DMS 273 (cell line): ENCODE data around the gene TSPAN15.

Experiments
- DNase-seq: peaks from one replicate; lab custom pipeline; 2025; ENCODE audit not compliant: unreplicated experiment; lab: John Stamatoyannopoulos, UW

TSPAN15 gene

DNA sequence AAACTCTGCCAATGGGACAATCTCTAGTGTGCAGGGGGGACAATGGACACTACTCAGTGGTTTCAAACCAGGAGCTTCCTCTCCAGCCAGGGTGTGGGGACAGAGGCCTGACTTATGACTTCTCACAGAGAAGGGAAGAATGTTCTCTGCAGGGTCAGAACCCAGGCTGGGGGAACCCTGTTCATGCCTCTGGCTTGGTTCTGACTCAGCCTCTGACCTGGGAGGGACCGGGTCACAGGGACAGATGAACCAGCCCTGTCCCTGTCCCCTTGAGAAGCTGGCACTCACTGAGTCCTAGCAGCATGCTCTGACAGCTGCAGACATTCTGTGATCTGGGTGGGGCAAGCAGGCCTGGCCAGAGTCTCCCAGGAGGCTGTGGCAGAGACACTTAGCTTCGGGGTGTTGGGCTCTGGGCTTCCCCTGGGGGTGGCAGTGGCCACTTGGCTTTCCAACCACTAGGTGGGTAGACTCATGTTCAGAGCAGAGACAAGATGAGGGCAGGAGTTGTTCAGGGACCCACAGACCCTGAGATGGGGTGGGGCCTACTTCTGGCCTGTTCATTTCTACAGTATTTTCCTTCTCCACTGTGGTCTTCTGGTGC is 13.6 kb downstream of the TSPAN15 start:
- DNase-seq, result peak; percentile 19

DNA sequence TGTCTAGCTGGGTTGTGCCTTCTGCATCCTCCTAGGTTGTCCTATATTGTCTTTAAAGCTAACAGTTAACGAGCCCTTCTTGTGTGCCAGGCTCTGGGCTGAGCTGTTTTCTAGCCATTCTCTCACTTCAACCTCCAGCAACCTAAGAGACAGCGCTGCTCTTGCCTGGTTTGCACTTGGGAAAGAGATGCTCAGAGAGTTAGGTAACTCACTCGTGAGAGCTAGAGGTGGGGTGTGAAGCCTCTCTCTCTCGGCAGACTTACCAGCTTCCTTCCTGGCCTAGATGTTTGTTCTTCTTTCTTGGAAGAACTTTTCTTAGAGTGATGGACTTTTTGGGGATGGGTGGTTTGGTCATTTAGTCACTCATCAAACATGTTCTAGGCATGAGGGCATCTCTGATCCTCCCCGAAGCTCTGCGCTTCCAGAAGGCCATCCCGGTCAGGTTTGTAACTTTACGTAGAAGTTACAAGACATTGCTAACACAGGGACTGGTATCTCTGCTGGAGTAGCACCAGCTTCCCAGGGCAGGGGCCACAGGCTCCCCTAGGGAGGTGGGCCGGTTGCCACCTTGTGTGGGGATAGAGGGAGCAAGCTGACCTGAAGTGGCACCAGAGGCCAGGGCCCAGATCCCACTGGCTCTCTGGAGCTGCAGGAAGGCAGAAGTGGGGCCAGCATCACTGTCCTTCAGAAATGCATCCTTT is 14.3 kb downstream of the TSPAN15 start:
- DNase-seq, result no peak

DNA sequence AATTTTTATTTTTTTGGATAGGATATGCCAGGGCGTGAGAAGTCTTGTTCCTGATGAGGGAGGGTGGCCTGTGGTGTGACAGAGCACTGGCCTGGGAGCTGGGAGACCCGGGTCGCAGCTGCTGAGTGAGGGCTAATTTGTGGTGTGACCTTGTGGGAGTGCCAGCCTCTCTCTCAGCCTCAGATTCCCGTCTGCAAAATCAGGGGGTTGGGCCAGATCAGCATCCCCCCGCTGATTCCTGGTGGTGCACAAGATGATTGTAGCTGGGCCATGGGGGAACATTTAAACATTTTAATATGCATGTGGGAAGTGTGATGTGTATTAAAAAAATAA is 14.9 kb downstream of the TSPAN15 start:
- DNase-seq, result no peak

DNA sequence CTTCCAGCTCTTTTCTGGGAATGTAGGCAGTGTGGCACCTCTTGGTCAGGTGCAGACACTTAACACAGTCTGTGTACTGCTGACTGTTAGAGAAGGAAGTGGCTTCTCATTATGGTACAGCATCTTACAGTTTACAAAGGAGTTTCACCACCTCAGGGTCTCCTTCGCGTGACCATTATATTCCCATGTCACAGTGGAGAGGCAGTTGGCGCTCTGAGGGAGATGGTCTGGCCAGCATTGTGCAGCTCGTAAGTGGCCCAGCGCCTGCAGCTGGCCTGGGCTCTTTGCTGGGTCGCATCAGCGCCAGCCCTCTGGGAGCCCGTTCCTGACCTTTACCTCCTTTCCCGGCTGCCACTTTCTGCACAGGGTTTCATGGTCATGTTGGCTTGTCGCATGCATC is 15.4 kb downstream of the TSPAN15 start:
- no peak for DNase-seq

DNA sequence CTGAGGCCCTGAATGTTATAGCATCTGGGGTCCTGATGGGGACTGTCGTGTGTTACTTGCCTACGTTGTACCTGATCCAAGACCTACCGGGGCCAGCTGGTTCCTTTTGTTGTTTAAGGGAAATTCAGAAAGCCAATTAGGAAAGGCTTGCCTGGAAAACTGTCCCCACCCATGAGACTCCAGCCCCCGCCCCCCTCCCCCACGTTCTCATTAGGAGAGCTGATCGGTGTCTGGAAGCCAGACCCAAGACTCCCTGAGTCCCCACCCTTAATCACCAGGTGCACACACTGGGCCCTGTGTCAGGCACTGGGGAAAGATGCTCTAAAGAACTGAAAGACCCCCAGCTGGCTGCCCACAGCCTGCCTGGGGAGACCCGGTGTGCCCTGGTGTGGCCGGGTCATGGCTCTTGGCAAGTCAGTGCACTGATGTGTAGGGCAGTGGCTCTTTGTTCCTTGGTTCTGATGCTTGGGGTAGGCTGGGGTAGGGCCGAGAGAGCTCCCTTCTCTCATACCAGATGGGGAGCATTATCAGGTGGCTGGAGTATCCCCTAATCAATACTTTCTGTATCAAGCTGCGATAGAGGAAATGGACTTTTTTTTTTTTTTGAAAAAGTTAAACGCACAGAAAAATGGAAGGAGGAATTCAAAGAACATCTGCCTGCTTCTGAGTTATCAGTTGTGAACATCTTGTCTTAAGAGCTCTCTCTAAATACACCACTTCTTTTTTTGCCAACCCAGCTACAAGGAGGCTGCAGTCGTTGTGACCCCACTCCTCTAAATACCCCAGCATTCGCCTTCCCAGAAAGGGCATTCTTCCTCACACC is 16.9 kb downstream of the TSPAN15 start:
- no peak for DNase-seq

DNA sequence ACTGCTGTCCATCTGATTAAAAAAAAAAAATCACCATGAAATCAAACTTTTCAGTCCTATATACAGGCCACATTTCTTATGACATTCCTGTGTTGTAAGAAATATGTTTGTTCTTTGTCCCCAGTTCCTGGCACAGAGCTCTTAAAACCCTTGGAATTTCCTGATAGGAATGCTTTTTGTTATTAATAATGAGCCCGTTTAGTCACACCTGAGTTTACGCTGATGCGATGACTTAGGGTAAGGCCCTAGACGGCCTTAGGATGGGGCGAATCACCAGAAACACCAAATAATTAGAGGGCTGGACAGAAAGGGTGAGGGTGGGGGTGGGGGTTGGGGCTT is 17.5 kb downstream of the TSPAN15 start:
- DNase-seq, result no peak

DNA sequence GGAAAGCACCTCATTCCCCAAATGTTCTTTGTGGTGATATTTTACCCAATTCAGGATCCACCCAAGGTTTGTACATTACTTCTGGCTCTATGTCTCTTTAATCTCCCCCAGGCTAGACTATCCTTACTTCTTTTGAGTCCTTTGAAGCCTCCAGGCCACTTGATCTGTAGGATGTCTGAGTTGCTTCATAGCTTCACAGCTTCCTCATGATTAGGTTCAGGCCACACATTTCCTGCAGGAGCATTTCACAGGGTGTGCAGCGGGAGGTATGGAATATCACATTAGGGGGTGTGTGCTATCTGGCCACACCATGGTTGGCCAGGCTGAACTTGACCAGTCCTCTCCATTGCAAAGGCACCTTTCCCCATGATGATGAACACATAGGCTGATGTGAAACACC is 18.7 kb downstream of the TSPAN15 start:
- DNase-seq, result no peak

DNA sequence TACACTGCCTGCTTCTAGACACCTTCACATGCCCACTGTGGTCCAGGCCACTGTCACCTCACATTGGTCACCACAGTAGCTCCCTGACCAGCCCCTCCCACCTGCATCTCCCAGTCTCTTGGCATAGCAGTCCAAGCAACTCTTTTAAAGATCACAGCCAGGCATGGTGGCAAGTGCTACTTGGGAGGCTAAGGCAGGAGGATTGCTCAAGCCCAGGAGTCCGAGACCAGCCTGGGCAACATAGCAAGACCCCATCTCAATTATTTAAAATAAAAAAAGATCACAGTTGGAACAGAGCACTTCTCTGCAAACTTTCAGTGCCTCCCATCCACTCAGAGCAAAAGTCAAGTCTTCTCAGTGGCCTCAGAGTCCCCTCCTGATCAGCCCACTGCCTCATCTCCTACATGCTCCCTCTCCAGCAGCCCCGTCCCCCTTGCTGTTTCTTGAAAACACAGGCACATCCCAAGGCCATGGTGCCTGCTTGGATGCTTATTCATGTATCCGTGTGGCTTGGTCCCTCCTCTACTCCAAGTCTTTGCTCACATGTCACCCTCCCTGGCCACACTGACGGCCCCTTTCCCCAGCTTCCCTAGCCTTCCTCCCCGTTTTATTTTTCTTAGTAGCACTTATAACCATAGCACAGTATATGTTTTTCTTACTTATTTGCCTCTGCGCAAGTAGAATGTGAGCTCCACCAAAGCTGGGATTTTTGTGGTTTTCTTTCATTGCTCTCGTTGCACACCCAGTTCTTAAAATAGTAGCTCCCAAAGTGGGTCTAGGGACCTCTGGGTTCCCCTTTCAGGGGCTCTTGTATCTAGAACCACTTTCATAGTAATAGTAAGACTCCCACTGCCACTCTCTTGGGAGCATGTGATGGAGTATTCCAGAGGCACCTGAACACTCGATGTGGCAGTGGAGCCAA is 19.5 kb downstream of the TSPAN15 start:
- no peak for DNase-seq

DNA sequence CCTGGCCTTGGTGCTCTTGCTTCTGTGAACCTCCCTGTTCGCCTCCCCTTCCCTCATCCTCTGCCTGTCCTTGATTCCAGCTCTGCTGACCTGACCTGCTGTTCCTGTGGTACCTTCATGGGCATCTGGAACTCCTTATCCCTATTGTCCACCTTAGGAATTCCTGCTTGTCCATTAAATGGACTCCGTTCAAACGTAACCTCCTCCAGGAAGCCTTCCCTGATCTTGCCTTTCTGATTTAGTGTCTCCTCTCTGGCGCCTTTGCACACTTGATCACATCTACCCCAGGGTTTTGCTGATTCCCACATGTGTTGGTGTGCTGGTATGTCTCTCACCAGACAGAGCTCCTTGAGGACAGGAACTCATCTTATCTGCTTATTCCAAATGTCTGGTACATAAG is 20.9 kb downstream of the TSPAN15 start:
- no peak for DNase-seq

DNA sequence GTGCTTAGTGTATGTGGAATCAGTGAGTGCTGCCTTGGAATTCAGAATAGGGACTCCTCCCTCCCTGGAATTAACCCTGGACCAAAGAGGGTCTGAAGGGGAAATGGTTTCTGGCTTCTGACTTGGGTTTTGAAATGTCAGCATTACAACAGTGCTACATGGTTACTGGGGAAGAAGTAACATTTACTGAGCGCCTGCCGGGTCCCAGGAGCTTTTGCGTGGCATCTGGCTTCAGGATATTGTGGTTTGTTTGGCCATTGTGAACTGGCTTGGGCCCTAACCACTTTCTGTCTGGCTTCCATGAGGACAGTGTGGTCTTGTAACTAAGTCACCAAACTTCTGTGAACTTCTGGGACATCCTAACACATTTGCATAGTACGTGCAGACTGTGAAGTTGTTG is 21.3 kb downstream of the TSPAN15 start:
- no peak for DNase-seq

DNA sequence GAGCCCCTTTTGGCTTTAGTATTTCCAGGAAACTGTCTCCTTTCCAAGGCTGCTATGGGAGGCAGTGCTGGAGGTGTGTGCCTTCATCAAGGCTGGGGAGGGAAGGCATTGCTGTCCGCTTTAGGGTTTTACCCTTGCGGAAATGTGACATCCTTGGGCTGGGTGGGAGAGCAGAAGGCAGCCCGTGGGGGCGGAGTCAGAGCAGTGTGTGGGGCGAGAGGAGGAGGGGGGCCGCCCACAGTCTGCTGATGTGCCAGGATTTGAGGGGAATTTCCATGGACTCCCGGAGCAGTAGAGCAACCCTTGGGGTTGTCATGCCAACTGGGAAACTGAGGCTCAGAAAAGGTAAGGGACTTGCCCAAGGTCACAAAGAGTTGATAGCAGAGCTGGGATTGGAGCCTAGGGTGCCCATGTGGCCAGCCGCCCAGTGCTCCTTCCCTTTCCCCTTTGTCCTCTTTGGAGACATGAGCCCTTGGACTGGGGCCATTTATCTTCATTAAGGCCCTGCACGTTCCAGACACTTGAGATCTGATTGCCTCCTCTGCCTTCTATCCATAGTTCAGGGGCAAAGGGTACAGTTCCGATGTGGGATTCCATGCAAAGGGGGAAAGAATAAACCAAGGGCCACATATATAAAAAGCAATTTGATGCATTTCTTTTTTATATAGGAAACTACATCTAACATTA is 22.2 kb downstream of the TSPAN15 start:
- DNase-seq, result peak; percentile 35

DNA sequence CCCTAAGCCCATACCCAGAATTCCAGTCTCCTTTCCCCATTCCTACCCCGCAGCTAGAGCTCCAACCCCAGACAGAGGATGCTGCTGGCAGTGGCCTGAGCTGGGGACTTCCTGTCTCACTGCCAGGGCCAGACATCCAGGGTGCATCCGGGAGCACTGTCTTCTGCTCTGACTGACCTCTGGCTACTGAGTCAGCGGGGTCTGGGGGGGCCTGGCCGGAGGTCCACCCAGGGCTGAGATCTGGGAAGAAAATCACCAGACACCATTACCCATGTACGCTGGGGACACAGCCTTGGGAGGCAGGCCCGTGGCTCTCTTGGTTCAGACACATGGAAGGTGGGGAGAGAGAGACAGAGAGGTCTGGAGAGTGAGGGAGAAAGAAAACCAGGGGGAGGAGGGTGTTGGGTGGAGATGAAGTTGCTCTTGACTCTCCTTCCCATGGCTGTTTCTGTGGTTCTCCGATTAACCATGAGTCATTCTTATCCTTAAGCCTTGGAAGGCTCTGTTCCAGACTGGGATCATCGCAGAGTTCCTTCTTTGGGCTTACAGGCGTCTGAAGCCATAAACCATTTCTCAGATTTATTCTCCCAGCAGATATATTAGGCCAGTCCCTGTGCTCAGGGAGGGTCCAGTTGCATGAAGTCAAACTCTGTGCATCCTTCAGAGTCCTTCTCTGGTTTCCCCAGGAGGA is 23.6 kb downstream of the TSPAN15 start:
- DNase-seq, result no peak

DNA sequence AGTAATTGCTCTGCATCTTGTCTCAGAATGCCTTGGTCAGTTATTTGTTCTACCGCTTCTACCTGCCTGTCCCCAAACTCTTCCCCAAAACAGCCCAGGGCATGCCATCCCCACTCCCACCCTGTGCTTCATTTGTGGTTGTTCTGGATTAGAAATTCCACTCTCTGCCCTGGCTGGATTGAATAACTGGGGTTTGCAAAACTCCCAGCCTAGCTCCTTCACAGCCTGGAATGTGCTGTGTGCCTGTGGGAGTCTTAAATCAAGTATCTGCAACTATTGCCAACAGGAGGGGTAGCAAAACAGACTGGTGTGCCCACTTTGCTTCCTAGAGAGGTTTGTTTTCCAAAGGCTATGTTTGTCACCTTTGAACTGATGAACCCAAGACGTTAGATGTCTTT is 24.2 kb downstream of the TSPAN15 start:
- no peak for DNase-seq

DNA sequence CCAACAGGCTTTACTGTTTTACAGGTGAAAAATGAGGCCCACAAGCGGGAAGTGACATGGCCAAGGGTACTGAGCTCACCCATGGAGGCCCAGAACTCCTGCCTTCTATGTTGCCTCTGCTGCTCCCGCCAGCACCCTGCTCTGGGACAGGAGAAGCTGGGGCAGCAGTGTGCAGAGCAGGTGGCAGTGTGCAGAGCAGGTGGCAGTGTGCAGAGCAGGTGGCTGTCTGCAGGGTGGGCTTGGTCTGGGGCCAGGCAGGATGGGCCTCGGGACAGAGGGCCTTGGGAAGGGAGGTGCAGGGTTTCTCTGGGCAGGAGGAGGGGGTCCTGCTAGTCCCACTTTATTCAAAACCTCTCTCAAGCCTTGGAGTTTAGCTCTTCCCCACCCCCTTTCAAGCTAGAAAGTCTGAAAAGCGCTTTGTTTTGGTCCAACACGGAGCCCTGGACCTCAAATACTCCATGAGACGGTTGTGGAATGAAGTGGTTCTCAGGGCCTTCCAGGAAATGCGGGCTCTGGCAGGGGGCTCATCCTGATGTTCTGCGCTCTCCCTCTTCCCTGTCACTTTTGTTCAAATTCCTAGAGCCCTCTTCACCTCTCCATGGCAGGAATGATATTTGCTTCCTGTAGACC is 26.8 kb downstream of the TSPAN15 start:
- peak; percentile 50 for DNase-seq

DNA sequence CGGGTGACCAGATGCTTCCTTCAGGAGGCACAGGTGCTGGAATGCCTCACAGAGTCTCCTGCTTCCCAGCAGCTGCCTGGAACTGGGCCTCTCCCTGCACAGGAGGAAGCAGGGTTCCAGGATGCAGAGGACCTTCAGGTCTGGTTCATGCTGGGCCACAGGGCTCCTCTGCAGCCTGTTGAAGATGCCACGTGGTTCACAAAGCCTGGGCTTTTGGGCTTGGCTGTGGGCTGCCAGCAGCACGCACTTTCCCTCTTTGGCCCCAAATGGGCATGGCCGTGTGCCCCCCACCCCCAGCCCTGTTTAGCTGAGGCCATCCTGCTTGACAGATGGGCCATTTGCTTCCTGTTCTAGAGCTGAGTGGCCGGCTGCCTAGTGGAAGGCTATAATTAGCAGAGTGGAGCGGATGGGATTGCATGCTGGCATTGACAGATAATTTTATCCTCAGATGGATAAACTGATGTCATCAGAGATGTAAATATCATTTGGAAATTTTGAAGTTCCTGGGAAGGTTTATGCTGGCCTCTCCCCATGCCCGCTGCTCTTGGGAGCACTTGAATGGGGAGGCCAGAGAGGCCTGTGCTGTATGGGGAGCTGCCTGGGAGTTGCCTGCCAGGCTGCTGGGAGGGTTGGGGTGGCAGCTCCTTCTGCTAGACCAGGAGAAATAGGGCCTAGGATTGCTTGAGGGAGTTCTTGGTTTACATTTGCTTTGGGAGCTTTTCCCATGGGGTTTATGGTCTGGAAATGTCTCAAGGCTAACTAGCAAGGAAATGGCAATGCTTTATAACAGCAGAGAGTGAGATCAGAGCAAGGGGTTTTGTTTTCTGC is 28.2 kb downstream of the TSPAN15 start:
- DNase-seq, result peak; percentile 93

DNA sequence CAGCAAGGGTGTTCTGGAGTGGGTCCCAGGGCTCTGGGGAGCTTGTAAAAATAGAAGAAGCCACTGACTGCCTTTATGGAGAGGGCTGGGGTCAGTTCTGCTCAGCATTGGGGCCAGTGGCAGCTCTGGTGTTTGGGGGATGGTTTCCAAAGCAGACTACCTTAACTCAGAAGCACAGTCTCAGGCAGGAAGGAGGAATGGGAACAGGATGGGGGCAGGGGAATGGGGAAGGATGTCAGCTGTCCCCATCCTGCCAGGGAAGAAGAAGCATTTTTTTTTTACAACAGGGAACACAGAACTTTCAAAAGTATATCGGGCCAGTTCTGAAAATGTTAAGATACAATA is 28.8 kb downstream of the TSPAN15 start:
- DNase-seq, result no peak

DNA sequence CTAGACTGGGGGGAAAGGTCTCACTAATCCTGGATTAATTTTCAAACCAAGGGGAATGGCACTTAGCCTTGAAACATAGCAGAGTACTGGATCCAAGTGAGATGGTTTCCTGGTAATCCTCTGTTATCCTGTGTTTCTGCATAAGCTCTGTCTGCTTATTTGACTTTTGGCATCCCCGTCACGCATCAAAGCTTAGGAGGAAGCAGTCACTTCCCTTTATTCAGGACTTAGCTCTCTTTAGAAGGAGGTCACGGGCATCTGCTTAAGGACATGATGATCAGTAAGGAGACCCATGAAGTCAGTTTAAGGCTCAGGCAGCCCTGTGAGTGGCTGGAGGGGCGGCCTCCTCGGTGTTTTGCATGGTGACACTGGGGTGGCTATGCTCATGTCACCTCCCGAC is 30.0 kb downstream of the TSPAN15 start:
- no peak for DNase-seq

DNA sequence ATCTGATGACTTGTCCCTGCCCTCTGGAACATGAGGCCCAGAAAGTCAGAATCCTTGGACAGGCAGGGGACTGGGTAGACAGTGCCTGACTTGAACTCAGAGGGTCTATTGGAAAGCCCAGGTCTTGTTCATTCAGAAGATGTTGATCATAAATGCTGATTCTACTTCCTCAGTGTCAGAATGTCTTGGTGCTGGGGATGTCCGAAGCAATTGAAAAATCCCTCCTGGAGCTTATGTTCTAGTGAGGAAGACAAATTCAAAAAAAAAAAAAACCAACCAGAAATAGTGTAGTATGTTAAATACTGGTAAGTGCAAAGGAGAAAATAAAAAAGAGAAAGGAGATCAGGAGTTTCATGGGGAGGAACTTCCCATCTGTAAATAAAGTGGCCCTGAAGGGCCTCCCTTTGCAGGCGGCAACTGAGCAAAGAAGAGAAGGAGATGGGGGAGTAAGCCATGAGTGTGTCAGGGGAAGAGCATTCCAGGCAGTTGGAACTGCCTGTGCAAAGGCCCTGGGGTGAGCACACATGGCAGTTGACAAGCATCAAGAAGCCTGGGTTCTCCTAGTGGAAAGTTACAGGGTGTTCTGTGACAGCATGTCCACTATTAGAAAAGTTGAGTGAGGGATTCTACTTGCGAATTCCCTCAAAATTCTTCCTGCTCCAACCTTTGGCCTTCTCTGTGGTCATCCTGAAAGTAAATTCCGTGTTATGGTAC is 30.7 kb downstream of the TSPAN15 start:
- no peak for DNase-seq
